K562 (cell line): ENCODE results near the gene CCDC136. TPM values are rescaled to one million over a fixed set of nuclear protein-coding genes. Genes with fewer than 3 reads are reported as not detected.
A peak's percentile ranks its signal among the peaks of the same experiment; 100 is the strongest.

Source experiments
- ATAC-seq: fragments of 200-7000 bp; cut with Tn5 transposase; 3 replicates; pipeline ENCODE4 v1.9.1; 2020; ENCODE audit warnings: moderate library complexity
- BruUV-seq: library from RNA; stranded (reverse); fragments of 400-500 nt; replicated peaks from 2 replicates; lab custom pipeline; 2021; lab: Mats Ljungman, UMichigan
- CTCF ChIA-PET: fragments of 300-600 bp; formaldehyde crosslinking; extraction: SDS; loops from one replicate; lab custom pipeline; 2021; ENCODE audit warnings: low intra/inter-chr PET ratio; lab: Yijun Ruan, JAX
- POLR2A ChIA-PET: fragments of 300-600, 350-650 bp; sonication (Branson Sonifier 250); formaldehyde crosslinking; extraction: SDS; loops from one replicate; lab custom pipeline; 2021; ENCODE audit warnings: antibody characterized with exemption, inconsistent platforms; lab: Yijun Ruan, JAX
- DNase-seq, 4 experiments: peaks; one replicate each; pipeline versions ENCODE4 v3.0.0 to v3.0.0-alpha.2; 2011 to 2018; ENCODE audit warnings: low spot score in 3 of 4, mixed read lengths in 3 of 4; ENCODE audit errors: extremely low read depth in 1 of 4
- FAIRE-seq: peaks from 2 replicates; lab custom pipeline; 2011; peaks lifted over from hg19 to GRCh38; lab: Jason Lieb, UNC
- H2AFZ ChIP-seq: 2 replicates; pipeline ENCODE4 v1.6.0; 2011; ENCODE audit warnings: low read depth, low read length, control low read depth, inconsistent platforms
- H3K27ac ChIP-seq: fragments of 200-600 bp; 3 replicates; pipeline ENCODE4 v1.8.0; 2011; ENCODE audit warnings: low read depth, mild to moderate bottlenecking, control low read depth, inconsistent platforms, low read length, moderate library complexity, mixed read lengths; ENCODE audit errors: extremely low read depth
- H3K27me3 ChIP-seq, 2 experiments: fragments of 300-600 bp in 1 of 2; 2 replicates in 1 of 2; 3 replicates in 1 of 2; pipeline versions ENCODE4 v1.6.0 to v1.8.0; 2011; ENCODE audit warnings: inconsistent platforms in 2 of 2, low read length in 2 of 2, mild to moderate bottlenecking in 1 of 2, mixed read lengths in 1 of 2, moderate library complexity in 1 of 2; ENCODE audit not compliant: control insufficient read depth in 2 of 2, insufficient read depth in 2 of 2
- H3K36me3 ChIP-seq: fragments of 300-600 bp; 3 replicates; pipeline ENCODE4 v1.8.0; 2011; ENCODE audit warnings: mild to moderate bottlenecking, low read length, inconsistent platforms; ENCODE audit not compliant: control insufficient read depth, insufficient read depth
- H3K4me1 ChIP-seq, 2 experiments: fragments of 200-600 bp in 1 of 2; replicated peaks in 1 of 2; 2 replicates in 1 of 2; 3 replicates in 1 of 2; pipeline versions ENCODE4 v1.5.1 to v1.8.0; 2011; ENCODE audit warnings: inconsistent platforms in 2 of 2, low read length in 2 of 2, mild to moderate bottlenecking in 1 of 2, mixed read lengths in 1 of 2, moderate library complexity in 1 of 2; ENCODE audit not compliant: control insufficient read depth in 2 of 2, insufficient read depth in 2 of 2
- H3K4me2 ChIP-seq: 2 replicates; pipeline ENCODE4 v1.6.1; 2011; ENCODE audit warnings: low read length, control low read depth, inconsistent platforms, mixed read lengths; ENCODE audit not compliant: insufficient read depth
- H3K4me3 ChIP-seq: fragments of 200-600 bp; sonication (generic), shearing (Covaris generic); 2 replicates; pipeline ENCODE4 v1.5.1; 2016; ENCODE audit warnings: control low read depth, inconsistent platforms
- H3K79me2 ChIP-seq: fragments of 200-600 bp; 3 replicates; pipeline ENCODE4 v1.8.0; 2011; ENCODE audit warnings: low read length, inconsistent platforms; ENCODE audit not compliant: control insufficient read depth, insufficient read depth
- H3K9ac ChIP-seq, 2 experiments: 2 replicates each; pipeline versions ENCODE4 v1.6.0 to v1.6.1; 2011; ENCODE audit warnings: low read depth in 2 of 2, low read length in 2 of 2, control low read depth in 1 of 2, inconsistent platforms in 1 of 2, mild to moderate bottlenecking in 1 of 2, mixed read lengths in 1 of 2; ENCODE audit not compliant: insufficient read depth in 1 of 2
- H3K9me1 ChIP-seq: one replicate; pipeline ENCODE4 v1.6.0; 2011; ENCODE audit warnings: inconsistent platforms, mild to moderate bottlenecking, low read length, moderate library complexity; ENCODE audit not compliant: control insufficient read depth, insufficient read depth
- H3K9me3 ChIP-seq: replicated peaks from 2 replicates; pipeline ENCODE4 v1.5.1; 2011; ENCODE audit warnings: low read depth, low read length, inconsistent platforms; ENCODE audit not compliant: control insufficient read depth, insufficient read depth
- H4K20me1 ChIP-seq: replicated peaks from 2 replicates; pipeline ENCODE4 v1.6.1; 2011; ENCODE audit warnings: low read length, inconsistent platforms, mixed read lengths; ENCODE audit not compliant: control insufficient read depth, insufficient read depth
- ASH1L ChIP-seq: fragments of 450-650 bp; IDR thresholded peaks from 2 replicates; pipeline ENCODE4 v1.6.1; 2018; ENCODE audit warnings: borderline replicate concordance, mild to moderate bottlenecking, low read depth; ENCODE audit not compliant: partially characterized antibody
- BDP1 ChIP-seq: IDR thresholded peaks from 3 replicates; pipeline ENCODE4 v1.6.1; 2011; ENCODE audit not compliant: insufficient read length, insufficient read depth
- BRF1 ChIP-seq: IDR thresholded peaks from 3 replicates; pipeline ENCODE4 v1.6.1; 2011; ENCODE audit warnings: borderline replicate concordance, mild to moderate bottlenecking; ENCODE audit not compliant: insufficient read length; ENCODE audit errors: extremely low read depth
- FOXA1 ChIP-seq: fragments of 450-650 bp; IDR thresholded peaks from 2 replicates; pipeline ENCODE4 v1.6.1; 2016; ENCODE audit warnings: mild to moderate bottlenecking, borderline replicate concordance
- FOXJ3 ChIP-seq: sonication (generic); formaldehyde crosslinking; IDR thresholded peaks from 2 replicates; pipeline ENCODE4 v1.4.0; 2020; ENCODE audit warnings: mild to moderate bottlenecking, missing genetic modification reagents
- NELFE ChIP-seq: IDR thresholded peaks from 2 replicates; pipeline ENCODE4 v1.6.1; 2011; ENCODE audit warnings: mild to moderate bottlenecking; ENCODE audit not compliant: insufficient read depth, insufficient read length
- NFIC ChIP-seq: fragments of 450-650 bp; IDR thresholded peaks from 2 replicates; pipeline ENCODE4 v1.6.1; 2017; ENCODE audit warnings: mild to moderate bottlenecking, inconsistent platforms
- SIX5 ChIP-seq, 2 experiments: IDR thresholded peaks; 2 replicates each; pipeline ENCODE4 v1.6.1; 2011; ENCODE audit warnings: low read length in 2 of 2, borderline replicate concordance in 1 of 2, low read depth in 1 of 2, mild to moderate bottlenecking in 1 of 2, moderate library complexity in 1 of 2; ENCODE audit not compliant: insufficient read depth in 1 of 2
- SNRNP70 ChIP-seq: fragments of 200-400 bp; formaldehyde crosslinking; optimal IDR thresholded peaks from 2 replicates; pipeline ENCODE3; 2017; ENCODE audit warnings: low read depth, low read length
- TAF15 ChIP-seq: fragments of 200-400 bp; formaldehyde crosslinking; IDR thresholded peaks from 2 replicates; pipeline ENCODE4 v1.6.1; 2017; ENCODE audit warnings: mild to moderate bottlenecking, low read depth, low read length, moderate library complexity
- TCF3 ChIP-seq: sonication (generic); formaldehyde crosslinking; IDR thresholded peaks from 2 replicates; pipeline ENCODE4 v1.4.0; 2020; ENCODE audit warnings: mild to moderate bottlenecking, missing genetic modification reagents
- ZC3H11A ChIP-seq: IDR thresholded peaks from 2 replicates; pipeline ENCODE4 v1.6.1; 2012; ENCODE audit warnings: low read depth, low read length, improper control_type of control experiment
- ZFPM2 ChIP-seq: fragments of 250-450 bp; sonication (Bioruptor Pico); IDR thresholded peaks from 2 replicates; pipeline ENCODE4 v1.5.1; 2022; ENCODE audit warnings: mild to moderate bottlenecking
- ZNF12 ChIP-seq: sonication (generic); formaldehyde crosslinking; IDR thresholded peaks from 2 replicates; pipeline ENCODE4 v1.4.0; 2020; ENCODE audit warnings: mild to moderate bottlenecking, missing genetic modification reagents
- ZNF584 ChIP-seq: fragments of 200-800 bp; sonication (Bioruptor generic); IDR thresholded peaks from 2 replicates; pipeline ENCODE4 v1.6.1; 2016; ENCODE audit warnings: low read depth, mild to moderate bottlenecking, missing genetic modification characterization, missing compliant biosample characterization
- WGBS: fragments of 100-300 bp; shearing (Covaris generic); methylation state at CpG from one replicate; pipeline ENCODE4 v1.1.6; 2016; ENCODE audit warnings: low coverage, mixed read lengths; ENCODE audit not compliant: insufficient coverage; ENCODE audit errors: missing lambda C conversion rate; 5-methylcytosine and 5-hydroxymethylcytosine counted together
- in situ Hi-C: fragments of 300-500 bp; cut with MboI; formaldehyde crosslinking; loops from 4 replicates; pipeline ENCODE4 v1.15.0; 2018; ENCODE audit warnings: inconsistent platforms, mixed read lengths
- intact Hi-C: fragments of 100-400 bp; cut with micrococcal nuclease; formaldehyde crosslinking; loops from 2 replicates; pipeline ENCODE4 v1.14.2; 2022
- polyA plus RNA-seq, 8 experiments: library from polyadenylated mRNA; depleted of rRNA in 4 of 8; stranded (reverse) in 5 of 8; unstranded in 3 of 8; fragments of >200 nt; fragmentation: Nextera tagmentation in 2 of 8; fragmentation: Illumina TruSeq in 1 of 8; extraction: Ambion mirVana in 2 of 8; extraction: Trizol in 1 of 8; gene quantifications; 2 replicates each; pipeline versions ENCODE4 v1.2.1 to v1.2.3, GENCODE V29; 2011 to 2014; ENCODE audit warnings: inconsistent platforms in 1 of 8, missing spikeins in 1 of 8
- total RNA-seq, 7 experiments: library from RNA; depleted of rRNA in 6 of 7; stranded (reverse); fragments of >200 nt in 6 of 7; fragmentation: Illumina TruSeq in 2 of 7; extraction: Trizol in 2 of 7; gene quantifications; 2 replicates each; pipeline versions ENCODE4 v1.2.1 to v1.2.3, GENCODE V29; 2011 to 2021; ENCODE audit warnings: low replicate concordance in 1 of 7
- TF ChIP-seq, protein P1 (sequence below): sonication (generic); formaldehyde crosslinking; IDR thresholded peaks from 2 replicates; pipeline ENCODE4 v1.8.0; 2022; ENCODE audit warnings: mild to moderate bottlenecking, missing genetic modification reagents, borderline replicate concordance
- TF ChIP-seq, protein P2 (sequence below): sonication (generic); formaldehyde crosslinking; IDR thresholded peaks from 2 replicates; pipeline ENCODE4 v1.8.0; 2022; ENCODE audit warnings: mild to moderate bottlenecking, missing genetic modification reagents

CCDC136 gene
- total and polyA plus RNA-seq, 9 of the 15 experiments (the other 6 are each of a cell fraction or from before 2014, with no cell fraction given) = 2.4 to 40.8 (median 26.5) TPM

DNA sequence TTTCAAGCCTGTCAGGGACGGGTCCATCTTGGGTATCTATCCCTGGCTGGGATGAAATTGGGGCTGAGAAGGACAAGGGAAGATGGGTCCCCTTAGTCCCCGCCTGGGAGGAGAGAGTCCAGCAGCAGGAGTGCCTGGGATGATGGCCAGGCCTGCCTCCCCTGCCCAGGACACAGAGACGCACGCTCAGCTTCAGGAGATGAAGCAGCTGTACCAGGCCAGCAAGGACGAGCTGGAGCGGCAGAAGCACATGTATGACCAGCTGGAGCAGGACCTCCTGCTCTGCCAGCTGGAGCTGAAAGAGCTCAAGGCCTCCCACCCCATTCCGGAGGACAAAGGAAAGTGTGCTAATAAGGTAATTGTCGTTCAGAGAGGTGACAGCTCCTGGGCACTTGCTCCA is 15.4 kb downstream of the CCDC136 start:
- peak overlapping the region in 1 of 2 experiments; percentile 41; a peak in 2 of 4 replicates for H3K9ac ChIP-seq
- TF ChIP-seq SIX5 (IDR thresholded peaks at IDR 0.05; ENCODE audit: borderline replicate concordance in 1 of 2, insufficient read depth in 1 of 2, low read depth in 1 of 2, low read length in 2 of 2) = no peak
- TF ChIP-seq NFIC = no peak
- no peak for TF ChIP-seq ASH1L
- TF ChIP-seq TAF15 = no peak
- TF ChIP-seq BDP1 = no peak
- TF ChIP-seq TCF3 (CRISPR knock-in tag) = no peak
- no peak for TF ChIP-seq ZNF584 (CRISPR knock-in tag)
- TF ChIP-seq NELFE = no peak
- no peak for TF ChIP-seq SNRNP70
- TF ChIP-seq ZC3H11A = no peak
- TF ChIP-seq FOXA1 = no peak
- TF ChIP-seq BRF1 = no peak
- TF ChIP-seq, protein P1, sequence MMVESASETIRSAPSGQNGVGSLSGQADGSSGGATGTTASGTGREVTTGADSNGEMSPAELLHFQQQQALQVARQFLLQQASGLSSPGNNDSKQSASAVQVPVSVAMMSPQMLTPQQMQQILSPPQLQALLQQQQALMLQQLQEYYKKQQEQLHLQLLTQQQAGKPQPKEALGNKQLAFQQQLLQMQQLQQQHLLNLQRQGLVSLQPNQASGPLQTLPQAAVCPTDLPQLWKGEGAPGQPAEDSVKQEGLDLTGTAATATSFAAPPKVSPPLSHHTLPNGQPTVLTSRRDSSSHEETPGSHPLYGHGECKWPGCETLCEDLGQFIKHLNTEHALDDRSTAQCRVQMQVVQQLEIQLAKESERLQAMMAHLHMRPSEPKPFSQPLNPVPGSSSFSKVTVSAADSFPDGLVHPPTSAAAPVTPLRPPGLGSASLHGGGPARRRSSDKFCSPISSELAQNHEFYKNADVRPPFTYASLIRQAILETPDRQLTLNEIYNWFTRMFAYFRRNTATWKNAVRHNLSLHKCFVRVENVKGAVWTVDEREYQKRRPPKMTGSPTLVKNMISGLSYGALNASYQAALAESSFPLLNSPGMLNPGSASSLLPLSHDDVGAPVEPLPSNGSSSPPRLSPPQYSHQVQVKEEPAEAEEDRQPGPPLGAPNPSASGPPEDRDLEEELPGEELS (CRISPR knock-in tag) = no peak
- TF ChIP-seq, protein P2, sequence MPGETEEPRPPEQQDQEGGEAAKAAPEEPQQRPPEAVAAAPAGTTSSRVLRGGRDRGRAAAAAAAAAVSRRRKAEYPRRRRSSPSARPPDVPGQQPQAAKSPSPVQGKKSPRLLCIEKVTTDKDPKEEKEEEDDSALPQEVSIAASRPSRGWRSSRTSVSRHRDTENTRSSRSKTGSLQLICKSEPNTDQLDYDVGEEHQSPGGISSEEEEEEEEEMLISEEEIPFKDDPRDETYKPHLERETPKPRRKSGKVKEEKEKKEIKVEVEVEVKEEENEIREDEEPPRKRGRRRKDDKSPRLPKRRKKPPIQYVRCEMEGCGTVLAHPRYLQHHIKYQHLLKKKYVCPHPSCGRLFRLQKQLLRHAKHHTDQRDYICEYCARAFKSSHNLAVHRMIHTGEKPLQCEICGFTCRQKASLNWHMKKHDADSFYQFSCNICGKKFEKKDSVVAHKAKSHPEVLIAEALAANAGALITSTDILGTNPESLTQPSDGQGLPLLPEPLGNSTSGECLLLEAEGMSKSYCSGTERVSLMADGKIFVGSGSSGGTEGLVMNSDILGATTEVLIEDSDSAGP (CRISPR knock-in tag) = no peak
- no peak for TF ChIP-seq ZNF12 (CRISPR knock-in tag)
- TF ChIP-seq ZFPM2 (CRISPR knock-in tag) = no peak
- no peak for TF ChIP-seq FOXJ3 (CRISPR knock-in tag)
- H3K27me3 ChIP-seq = no peaks in the 10 kb centered on the region
- peaks cover 72% of the 10 kb centered on the region for H3K36me3 ChIP-seq
- WGBS = 67% methylated on average over 8 of the region's 8 CpGs
- no peak overlapping the region for H3K27ac ChIP-seq
- H3K4me2 ChIP-seq = no peak overlapping the region
- no peak for DNase-seq
- intact Hi-C loops = no loop called here
- FAIRE-seq = no peak
- no peak overlapping the region for H3K4me3 ChIP-seq
- no peak for ATAC-seq
- no peak overlapping the region for H2AFZ ChIP-seq
- in situ Hi-C loops = no loop called here
- H3K9me1 ChIP-seq = peaks cover 3% of the 10 kb centered on the region
- ChIA-PET CTCF (no interaction called here), POLR2A (interaction anchor here (0.5 to 3.4 kb wide), 10 partner anchors 10 to 204 kb away, joined by 3 to 14 read pairs (median 4); partner anchors contain the start of gene CCDC136)
- H3K4me1 ChIP-seq = peaks cover 5 to 7% of the 10 kb centered on the region in 2 experiments; a peak in 4 of 5 replicates
- no peaks in the 10 kb centered on the region for H4K20me1 ChIP-seq
- no peaks in the 10 kb centered on the region for H3K9me3 ChIP-seq
- no peaks in the 10 kb centered on the region for H3K79me2 ChIP-seq
- BruUV-seq = no TSS peak
